Suprapubic skin (tissue), 3 donors: ENCODE measurements around the gene SCARB1.

Experiments
- EP300 ChIP-seq: sonication (generic); formaldehyde crosslinking; IDR thresholded peaks from one replicate; pipeline ENCODE4 v1.6.1; 2017; ENCODE audit warnings: antibody characterized with exemption
- TF ChIP-seq, protein P1 (sequence below), 2 donors: fragments of 200-600 bp in 1 of 2; fragments of 450-650 bp in 1 of 2; sonication (generic) in 1 of 2; IDR thresholded peaks; one replicate each; pipeline ENCODE4 v1.5.1; 2016 to 2019; ENCODE audit warnings: antibody characterized with exemption in 2 of 2, mild to moderate bottlenecking in 1 of 2, moderate library complexity in 1 of 2

DNA sequence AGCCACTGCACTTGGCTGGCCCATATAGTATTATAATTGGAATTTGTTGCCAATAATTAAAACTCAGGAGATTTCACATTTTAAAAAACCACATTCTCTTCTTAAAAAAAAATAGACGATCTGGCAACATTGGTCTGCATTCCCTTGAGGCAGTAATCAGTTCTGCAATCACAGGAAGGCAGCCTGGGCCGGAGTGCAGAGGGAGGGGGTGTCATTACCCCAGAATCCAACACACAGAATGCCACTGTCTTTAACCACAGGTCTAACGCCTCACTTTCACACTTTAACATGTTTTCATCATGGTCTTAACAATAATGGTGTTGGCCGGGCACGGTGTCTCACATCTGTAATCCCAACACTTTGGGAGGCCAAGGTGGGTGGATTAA is 100.1 kb downstream of the SCARB1 start:
- TF ChIP-seq, protein P1, sequence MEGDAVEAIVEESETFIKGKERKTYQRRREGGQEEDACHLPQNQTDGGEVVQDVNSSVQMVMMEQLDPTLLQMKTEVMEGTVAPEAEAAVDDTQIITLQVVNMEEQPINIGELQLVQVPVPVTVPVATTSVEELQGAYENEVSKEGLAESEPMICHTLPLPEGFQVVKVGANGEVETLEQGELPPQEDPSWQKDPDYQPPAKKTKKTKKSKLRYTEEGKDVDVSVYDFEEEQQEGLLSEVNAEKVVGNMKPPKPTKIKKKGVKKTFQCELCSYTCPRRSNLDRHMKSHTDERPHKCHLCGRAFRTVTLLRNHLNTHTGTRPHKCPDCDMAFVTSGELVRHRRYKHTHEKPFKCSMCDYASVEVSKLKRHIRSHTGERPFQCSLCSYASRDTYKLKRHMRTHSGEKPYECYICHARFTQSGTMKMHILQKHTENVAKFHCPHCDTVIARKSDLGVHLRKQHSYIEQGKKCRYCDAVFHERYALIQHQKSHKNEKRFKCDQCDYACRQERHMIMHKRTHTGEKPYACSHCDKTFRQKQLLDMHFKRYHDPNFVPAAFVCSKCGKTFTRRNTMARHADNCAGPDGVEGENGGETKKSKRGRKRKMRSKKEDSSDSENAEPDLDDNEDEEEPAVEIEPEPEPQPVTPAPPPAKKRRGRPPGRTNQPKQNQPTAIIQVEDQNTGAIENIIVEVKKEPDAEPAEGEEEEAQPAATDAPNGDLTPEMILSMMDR (IDR thresholded peaks at IDR 0.05): no peak
- TF ChIP-seq EP300: no peak
